GM12875 (cell line): Measurements from ENCODE around the gene SULT1A1.

Source experiments
- H3K4me3 ChIP-seq: one replicate; pipeline ENCODE4 v1.5.1; 2011; ENCODE audit warnings: low read depth, low read length, control low read depth
- TF ChIP-seq, protein P1 (sequence below): IDR thresholded peaks from 2 replicates; pipeline ENCODE4 v1.5.1; 2011; ENCODE audit warnings: low read depth, mild to moderate bottlenecking, control low read depth, inconsistent platforms, low read length, moderate library complexity, borderline replicate concordance; ENCODE audit not compliant: insufficient read depth

Gene SULT1A1

DNA sequence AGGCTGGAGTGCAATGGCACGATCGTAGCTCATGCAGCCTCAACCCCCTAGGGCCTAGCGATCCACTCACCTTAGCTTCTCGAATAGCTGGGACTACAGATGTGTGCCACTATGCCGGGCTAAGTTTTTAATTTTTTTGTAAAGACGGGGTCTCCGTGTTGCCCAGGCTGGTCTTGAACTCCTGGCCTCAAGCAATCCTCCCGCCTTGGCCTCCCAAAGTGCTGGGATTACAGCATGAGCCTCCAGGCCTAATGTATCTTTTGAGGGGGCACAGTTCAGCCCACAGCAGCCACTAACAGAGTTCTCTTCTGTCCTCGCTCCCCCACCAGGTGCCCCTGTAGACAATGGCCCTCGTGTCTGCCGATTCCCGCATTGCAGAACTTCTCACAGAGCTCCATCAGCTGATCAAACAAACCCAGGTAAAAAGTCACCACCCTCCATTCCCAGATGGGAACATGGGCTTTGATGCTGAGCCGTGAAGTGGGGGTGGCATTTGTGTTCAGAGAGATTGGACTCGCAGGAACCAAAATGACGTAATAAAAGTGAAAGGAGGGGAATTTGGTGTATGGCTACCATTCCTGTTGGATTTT lies 29.0 kb downstream of the SULT1A1 start:
- no peak overlapping the region for H3K4me3 ChIP-seq
- TF ChIP-seq, protein P1, sequence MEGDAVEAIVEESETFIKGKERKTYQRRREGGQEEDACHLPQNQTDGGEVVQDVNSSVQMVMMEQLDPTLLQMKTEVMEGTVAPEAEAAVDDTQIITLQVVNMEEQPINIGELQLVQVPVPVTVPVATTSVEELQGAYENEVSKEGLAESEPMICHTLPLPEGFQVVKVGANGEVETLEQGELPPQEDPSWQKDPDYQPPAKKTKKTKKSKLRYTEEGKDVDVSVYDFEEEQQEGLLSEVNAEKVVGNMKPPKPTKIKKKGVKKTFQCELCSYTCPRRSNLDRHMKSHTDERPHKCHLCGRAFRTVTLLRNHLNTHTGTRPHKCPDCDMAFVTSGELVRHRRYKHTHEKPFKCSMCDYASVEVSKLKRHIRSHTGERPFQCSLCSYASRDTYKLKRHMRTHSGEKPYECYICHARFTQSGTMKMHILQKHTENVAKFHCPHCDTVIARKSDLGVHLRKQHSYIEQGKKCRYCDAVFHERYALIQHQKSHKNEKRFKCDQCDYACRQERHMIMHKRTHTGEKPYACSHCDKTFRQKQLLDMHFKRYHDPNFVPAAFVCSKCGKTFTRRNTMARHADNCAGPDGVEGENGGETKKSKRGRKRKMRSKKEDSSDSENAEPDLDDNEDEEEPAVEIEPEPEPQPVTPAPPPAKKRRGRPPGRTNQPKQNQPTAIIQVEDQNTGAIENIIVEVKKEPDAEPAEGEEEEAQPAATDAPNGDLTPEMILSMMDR: no peak

DNA sequence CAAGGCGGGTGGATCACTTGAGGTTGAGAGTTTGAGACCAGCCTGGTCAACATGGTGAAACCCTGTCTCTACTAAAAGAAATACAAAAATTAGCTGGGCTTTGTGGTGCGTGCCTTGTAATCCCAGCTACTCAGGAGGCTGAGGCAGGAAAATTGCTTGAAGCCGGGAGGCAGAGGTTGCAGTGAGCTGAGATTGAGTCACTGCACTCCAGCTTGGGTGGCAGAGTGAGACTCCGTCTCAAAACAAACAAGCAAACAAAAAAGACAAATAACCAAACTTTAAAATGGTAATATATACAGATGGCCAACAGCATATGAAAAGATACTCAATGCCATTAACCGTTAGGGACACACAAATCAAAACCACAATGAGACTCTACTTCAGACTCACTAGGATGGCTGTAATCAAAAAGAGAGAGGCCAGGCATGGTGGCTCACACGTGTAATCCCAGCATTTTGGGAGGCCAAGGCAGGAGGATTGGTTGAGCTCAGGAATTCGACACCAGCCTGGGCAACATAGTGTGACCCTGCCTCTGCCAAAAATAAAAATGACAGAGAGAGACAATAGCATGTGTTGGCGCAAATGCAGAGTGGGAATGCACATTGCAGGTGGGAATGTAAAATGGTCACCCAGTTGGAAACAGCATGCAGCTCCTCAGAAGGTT lies 34.3 kb downstream of the SULT1A1 start:
- no peak overlapping the region for H3K4me3 ChIP-seq
- TF ChIP-seq, protein P1: no peak

DNA sequence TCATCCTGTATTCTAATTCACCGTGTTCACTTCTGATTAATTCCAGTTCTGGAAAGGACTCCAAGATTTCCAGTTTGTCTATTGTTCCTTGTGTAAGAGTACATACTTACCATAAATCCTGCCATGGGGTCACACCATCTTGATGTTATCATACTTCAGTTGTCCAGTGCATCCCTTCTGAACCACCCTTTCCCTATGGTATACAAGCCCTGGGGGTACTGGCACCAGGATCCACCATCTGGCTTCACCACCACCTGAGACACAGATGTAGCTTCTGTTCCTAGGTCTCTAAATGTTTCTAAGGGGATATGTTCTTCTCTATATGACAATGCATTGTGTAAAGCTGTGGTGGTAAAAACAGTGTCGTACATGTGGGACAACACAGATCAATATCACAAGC lies 34.9 kb downstream of the SULT1A1 start:
- TF ChIP-seq, protein P1: no peak
- H3K4me3 ChIP-seq: no peak overlapping the region

DNA sequence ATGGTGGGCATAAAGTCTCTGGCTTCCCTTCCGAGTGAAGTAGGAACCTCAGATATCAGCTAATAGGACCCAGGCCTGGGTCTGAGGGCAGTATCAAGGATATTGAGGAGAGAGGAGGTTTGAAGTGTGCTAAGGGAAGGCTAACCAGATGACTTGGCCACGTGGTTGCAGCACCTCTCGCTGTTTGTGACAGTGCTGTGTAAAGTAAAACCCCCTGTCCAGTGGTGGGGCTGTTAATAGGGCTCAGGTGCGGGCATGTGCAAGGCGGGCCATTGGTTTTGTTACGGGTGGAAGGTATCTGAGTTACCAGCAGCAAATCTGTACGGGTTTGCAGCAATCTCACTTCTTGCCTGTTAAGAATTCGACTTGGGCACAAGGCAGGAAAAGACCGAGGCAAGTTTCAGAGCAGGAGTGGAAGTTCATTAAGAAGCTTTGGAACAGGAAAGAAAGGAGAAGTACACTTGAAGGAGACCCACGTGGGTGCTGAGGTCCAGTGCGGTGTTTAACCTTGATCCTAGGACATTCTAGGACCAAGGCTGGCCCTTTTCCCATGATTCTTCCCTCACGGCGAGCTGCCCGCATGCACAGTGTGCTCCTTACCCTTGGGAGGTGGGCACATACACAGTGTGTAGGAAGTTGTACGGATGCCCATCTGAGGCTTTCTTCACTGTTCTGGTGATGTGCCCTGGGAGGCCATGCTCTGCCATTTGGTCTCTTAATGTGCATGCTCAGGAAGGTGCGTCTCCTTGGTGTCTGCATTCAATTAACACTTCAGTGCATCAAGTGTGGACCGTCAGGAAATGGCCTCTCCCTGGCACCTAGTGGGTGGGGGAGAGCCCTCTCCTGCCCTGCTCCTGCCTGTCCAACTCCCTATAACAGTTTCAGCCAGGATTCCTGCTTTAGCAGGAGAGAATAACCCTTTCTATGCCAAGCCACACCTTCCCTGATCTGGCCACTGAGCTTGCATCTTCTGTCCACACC lies 35.8 kb downstream of the SULT1A1 start:
- TF ChIP-seq, protein P1: no peak
- H3K4me3 ChIP-seq: no peak overlapping the region

DNA sequence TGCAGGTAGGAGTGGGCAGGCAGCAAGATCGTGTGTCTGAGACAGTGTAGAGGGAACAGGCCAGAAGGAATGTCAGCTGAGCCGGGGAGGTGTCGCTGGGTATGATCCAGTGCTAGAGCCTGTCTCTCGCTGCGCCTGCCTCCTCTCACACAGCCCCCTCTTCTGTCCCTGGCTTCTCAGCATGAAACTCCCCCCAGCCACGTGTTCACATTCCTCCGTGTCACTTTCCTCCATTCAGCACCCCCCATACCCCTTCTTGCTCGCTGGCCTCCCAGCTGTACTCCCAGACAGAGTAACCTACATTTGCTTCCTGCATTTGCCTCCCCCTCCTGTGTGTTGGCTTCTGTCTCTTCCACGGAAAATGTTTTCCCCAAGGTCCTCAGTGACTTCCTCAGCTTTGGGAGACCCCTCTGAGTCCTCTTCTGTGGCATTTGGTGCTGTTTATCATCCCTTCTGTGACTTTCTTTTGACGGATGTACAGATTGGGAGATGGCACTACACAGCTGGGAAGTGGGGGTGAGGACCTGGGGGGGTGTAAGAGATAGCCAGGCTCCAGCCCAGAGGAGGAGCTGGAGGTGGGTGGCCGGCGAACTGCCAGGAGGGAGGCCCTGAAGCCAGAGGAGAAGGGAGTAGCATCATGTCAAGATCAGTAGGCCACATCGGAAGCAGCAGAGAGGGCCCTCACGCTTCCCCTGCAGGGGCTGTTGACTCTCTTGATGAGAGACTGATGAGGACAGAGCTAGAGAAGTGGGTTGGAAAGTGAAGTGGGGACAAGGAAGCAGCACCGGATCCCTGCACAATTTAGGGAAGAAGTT lies 36.9 kb downstream of the SULT1A1 start:
- TF ChIP-seq, protein P1: no peak
- no peak overlapping the region for H3K4me3 ChIP-seq

DNA sequence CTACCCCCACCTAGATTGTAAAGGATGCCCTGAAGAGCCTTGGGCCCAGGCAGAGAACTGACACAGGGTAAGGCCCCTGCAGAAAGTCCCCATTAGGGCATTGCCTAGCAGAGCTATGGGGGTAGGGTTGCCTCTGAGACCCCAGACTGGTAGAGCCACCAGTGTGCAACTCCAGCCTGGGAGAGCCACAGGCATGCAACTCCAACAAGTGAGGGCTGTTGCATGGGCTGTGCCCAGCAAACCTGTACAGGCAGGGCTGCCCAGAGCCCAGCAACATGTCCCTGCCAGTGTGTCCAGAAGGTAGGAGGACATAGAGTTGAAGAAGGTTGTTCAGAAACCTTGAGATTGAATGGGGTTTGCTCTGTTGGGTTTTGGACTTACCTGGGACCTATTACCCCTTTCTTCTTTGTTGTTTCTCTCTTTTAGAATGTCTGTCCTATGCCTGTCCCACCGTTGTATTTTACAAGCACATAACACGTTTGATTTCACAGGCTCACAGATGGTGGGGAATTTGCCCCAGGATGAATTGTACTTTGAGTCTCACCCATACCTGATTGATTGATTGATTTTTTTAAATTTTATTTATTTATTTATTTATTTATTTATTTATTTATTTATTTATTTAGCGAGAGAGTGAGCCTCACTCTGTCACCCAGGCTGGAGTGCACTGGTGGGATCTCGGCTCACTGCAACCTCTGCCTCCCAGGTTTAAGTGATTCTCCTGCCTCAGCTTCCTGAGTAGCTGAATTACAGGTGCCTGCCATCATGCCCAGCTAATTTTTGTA lies 39.7 kb downstream of the SULT1A1 start:
- TF ChIP-seq, protein P1: no peak
- H3K4me3 ChIP-seq: no peak overlapping the region
